ENCODE measurements around the gene NPW.

Gene NPW

DNA sequence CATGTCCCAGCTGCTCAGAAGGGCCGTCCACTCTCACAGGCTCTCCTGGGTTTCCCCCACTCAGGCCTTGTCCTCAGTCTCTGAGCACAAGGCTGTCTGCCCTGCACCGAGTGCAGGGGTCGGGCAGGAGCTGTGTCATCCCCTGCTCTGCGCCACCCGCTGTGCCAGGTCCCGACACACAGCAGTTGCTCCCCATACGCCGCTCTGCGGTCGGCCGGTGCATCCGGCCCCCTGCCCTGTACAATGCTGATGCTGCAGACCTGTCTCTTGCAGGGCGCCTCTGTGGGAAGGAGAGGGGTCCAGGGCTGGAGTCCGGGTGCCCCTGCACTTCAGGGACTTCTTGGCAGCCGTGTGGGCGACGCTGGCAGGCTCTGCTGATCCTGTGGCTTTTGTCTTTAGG, 34.3 kb downstream of the NPW start:
- no peak for DNase-seq (ENCODE audit: low spot score)

DNA sequence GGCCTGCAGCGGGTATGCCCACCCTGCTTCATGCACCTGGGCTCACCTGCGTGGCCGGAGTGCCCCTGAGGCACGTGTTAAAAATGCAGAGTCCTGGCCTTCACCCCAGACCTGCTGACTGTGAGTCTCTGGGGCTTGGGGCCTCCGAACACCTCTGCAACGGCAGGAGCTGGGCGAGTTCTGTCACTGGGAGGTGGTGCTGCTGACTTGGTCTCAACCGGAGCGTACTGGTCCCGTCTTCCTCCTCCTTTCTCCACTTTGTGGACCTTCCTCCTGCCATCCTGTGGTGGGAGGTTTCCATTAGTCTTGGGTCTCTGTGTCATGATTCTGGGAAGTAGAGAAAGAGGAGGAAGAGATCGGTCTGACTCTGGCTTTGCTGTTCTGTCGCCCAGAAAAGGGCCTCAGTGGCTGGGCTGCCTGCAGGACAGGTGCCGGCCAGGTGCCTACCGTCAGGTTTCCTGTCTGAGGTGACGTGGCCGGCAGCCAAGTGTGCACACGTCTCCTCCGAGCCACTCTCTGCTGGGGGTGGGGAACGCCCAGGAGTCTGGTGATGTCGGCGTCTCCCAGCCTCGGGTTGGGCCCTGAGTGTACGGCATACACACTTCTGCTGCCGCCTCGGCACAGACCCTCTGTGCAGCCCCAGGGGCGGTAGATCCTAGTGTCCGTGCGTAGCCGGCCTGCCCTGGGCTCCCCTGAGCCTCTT, 35.1 kb downstream of the NPW start:
- no peak for DNase-seq (ENCODE audit: low spot score)

DNA sequence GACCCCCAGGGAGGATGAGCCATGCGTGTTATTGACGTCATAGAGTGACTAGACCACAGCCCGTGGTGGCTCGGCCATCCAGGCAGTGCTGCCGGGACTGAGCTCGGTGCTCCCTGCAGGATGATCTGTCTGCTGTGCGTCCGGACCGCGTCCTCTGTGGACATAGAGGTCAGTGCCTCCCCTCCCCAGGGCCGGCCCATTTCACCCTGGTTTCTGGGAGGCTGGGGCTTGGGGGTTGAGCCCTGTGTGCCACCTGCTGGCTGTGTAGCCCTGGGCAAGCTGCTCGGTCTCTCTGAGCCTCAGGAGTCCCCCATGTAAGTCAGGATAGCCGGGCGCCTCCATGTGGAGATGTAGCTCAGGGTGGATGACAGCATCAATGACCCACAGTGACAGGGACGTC, 36.5 kb downstream of the NPW start:
- DNase-seq (ENCODE audit: low spot score) = no peak

DNA sequence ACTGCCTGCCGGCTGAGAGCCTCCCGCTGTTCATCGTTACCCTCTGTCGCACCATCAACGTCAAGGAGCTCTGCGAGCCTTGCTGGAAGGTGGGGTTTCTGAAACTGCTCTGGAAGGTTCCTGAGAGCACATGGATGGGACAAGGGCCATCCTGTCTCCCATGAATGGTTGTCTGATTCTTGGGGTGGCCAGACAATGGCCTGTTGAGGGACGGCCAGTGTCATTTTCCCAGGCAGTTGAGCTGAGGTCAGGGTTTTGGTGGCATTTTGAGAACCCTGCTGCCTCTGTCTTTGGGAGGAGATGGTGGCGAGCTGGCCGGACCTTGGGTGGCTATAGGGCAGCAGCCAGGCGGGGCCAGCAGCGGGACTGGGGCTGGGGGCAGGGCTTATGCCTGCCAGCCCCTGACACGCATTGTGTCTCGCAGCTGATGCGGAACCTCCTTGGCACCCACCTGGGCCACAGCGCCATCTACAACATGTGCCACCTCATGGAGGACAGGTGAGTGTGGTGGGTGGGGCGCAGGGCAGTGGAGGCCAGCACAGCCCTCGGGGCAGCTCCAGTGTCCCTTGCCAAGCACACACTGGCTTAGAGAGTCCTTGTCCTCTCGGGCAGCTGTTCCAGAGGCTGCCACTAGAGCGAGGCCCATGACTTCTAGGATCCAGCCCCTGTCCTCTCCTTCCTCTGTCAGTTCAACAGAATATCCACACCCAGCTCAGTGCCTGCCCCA, 37.3 kb downstream of the NPW start:
- DNase-seq (ENCODE audit: low spot score) = no peak

DNA sequence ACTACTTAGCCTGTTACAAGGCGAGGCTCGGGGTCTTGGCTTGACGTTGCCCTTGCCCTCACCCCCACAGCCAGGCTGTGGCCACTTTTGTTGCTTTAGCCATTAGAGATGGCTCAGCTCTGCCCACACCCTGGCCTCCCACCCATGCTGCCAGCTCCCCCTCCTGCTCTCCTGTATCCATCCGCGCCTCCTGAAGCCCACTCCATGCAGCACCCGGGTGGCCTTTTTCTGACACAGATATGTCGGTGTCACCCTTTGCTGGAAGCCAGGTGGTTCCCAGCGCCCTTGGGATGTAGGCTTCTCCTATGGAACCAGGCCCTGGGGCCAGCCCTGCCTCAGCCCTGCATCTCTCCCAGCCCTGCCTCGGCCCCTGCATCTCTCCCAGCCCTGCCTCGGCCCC, 37.9 kb downstream of the NPW start:
- no peak for DNase-seq (ENCODE audit: low spot score)

DNA sequence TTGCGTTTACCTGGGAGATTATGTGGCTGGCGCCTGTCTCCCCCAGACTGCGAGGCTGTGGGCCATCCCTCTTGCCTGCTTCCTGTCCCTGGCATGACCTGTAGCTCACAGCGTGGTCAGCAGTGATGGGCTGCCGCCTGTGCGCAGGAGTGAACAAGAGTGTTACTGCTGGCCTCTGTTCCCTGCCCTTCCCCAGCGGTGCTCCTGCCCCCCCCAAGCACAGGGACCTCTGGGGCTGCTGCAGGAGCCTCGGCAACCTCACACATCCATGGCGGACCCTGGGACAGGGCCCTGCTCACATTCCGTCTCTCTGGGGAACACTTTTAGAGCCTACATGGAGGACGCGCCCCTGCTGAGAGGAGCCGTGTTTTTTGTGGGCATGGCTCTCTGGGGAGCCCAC, 38.8 kb downstream of the NPW start:
- no peak for DNase-seq (ENCODE audit: low spot score)

DNA sequence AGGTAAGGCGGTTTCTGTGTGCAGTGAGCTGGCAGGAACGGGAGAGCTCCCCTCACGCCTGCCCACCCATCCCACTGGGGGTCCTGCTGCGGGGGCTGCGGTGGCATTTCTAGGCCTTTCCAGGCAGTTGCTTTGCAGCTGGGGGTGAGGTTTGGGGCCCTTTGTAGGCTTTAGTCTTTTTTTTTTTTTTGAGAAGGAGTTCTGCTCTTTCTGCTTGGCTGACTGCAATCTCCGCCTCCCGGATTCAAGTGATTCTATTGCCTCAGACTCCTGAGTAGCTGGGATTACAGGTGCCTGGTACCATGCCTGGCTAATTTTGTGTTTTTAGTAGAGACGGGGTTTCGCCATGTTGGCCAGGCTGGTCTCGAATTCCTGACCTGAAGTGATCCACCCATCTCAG, 39.3 kb downstream of the NPW start:
- no peak for DNase-seq (ENCODE audit: low spot score)

DNA sequence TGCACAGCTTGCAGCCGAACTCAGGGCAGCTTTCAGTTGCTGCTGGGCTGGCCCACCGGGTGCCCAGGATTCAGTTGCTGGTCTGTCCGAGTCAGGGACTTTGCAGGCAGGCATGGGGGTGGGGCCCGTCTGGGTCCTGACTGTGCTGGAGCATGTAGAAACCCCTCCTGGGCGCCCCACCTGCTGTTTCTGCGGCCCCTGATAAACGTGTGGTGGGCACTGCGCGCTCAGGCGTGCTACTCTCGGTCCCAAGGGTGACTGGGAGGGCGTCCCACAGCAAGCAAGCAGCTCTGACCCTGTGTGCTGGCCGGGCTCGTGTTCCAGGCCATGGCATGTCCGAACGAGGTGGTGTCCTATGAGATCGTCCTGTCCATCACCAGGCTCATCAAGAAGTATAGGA, 40.8 kb downstream of the NPW start:
- DNase-seq (ENCODE audit: low spot score) = no peak

DNA sequence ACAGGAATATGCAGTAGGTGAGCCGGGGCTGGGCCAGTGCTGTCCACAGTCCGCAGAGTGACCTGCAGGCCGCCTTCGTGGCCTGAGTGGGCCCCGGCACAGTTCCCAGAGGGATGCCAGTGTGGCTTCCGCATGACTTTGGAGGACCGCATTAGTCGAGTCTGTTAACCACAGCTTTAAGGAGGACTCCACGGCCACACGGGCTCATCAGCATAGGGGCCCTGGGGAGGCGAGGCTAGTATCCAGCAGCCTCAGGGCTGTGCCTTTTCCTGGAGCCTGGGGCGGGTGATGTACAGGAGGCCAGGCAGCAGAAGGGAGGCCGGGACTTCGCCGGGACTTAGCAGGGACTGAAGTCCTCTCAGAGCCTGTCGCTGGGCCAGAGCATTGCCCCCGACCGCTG, 41.4 kb downstream of the NPW start:
- no peak for DNase-seq (ENCODE audit: low spot score)

DNA sequence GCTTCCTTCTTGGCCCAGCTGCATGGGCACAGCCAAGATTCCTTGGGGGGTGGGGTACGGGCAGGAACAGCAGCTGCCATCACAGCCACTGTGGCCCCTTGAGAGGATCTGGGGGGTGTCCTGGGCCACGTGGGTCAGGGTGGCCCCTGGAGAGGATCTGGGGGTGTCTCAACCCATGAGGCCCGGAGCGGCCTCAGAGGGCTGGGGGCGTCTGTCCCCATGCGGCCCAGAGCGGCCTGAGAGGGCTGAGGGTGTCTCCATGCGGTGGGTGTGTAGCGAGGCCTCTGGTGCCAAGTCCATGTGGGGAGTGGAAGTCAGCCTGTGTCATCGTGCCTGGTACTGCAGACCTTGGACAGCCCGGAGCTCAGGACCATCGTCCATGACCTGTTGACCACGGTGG, 41.9 kb downstream of the NPW start:
- DNase-seq (ENCODE audit: low spot score) = no peak

DNA sequence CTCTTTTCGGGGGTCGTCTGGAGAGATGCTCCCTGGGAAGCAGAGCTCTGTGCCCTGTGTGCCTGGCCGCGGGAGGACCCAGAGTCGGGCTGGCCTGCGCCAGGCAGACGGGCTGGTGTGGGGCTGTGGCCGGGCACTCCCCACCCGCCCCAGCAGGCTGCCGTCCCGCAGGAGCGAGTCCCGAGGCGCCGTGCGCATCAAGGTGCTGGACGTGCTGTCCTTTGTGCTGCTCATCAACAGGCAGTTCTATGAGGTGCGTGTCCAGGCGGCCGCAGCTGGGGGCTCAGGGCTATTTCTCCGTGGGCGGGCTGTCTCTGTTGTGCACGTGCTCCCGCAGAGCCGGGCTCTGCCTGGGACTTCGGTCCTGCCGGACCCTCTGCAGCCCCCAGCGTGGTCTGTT, 43.2 kb downstream of the NPW start:
- no peak for DNase-seq (ENCODE audit: low spot score)

DNA sequence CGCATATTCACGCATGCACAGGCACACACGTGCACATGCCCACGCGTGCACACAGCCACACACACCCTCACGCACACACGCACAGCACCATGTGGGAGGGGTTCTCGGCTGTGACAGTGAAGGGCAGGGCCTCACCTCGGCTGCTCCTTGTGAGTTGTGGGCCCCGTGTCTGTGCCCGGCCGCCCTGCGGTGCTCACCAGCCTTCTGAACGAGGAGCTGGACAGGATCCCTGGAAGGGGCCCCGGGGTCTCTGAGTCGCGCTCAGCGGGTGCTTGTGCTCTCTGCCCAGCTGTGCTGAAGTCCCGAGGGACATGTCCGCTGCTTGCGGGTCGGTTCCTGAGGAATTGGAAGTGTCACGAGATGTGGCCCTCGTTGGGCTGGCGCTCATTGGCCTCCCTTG, 44.3 kb downstream of the NPW start:
- DNase-seq (ENCODE audit: low spot score) = no peak

DNA sequence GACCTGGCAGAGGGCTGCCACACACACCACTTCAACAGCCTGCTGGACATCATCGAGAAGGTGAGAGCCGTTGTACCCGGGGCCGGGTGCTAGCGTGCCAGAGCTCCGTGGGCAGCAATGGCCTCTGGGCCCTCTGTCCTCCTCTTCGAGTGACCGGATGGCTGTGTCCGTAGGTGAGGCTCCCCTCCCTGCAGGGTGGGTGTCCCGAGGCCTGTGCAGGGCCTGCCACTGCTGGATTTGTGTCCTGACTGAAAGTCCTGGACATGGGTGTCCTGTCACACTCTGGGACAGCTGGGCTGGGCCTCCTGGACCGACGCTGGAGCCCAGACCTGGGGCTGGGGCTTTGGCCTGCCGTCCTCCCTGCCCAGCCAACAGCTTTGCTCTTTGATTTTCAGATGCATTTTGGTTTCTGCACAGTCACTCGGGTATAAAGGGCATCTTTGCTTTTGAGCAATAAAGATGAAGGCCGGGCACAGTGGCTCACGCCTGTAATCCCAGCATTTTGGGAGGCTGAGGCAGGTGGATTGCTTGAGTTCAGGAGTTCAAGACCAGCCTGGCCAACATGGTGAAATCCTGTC, 44.9 kb downstream of the NPW start:
- DNase-seq (ENCODE audit: low spot score) = no peak

DNA sequence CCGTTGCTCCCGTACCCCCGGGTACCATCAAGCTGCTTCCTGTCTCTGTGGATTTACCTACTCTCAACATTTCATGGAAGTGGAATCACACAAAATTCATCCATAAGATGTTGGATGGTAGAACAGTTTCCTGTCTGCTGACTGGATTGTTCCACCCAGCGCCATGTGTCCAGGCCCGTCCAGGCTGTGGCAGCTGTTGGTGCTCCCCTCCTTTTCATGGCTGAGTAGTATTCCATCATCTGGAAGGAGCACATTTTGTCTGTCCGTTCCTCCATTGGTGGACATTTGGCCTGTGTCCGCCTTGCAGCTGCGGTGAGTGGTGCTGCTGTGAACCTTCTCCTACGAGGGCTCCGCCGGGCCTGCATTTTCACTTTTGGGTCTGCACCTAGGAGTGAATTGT, 46.6 kb downstream of the NPW start:
- DNase-seq (ENCODE audit: low spot score) = no peak

Measured in SW480 (cell line).